MM.1S (cell line): ENCODE measurements around the gene LIMS1.
"Not testable (repeated sequence)": the region's sequence is repeated elsewhere in the genome, so short reads cannot be mapped to it uniquely, and the experiment has no call there.

Experiments used
- DNase-seq: peaks from one replicate; pipeline ENCODE4 v3.0.0-alpha.2; 2015
- H2AFZ ChIP-seq: fragments of 300-600 bp; sonication (generic); 2 replicates; pipeline ENCODE4 v1.6.0; 2016; ENCODE audit warnings: antibody characterized with exemption, low read length
- H3F3A ChIP-seq: fragments of 300-600 bp; sonication (generic); 2 replicates; pipeline ENCODE4 v1.6.1; 2016; ENCODE audit warnings: mild to moderate bottlenecking, antibody characterized with exemption, low read length, moderate library complexity, mixed read lengths; ENCODE audit not compliant: insufficient read depth
- H3K27ac ChIP-seq: fragments of 300-600 bp; sonication (generic); 2 replicates; pipeline ENCODE4 v1.5.1; 2016; ENCODE audit warnings: mild to moderate bottlenecking, low read length
- H3K27me3 ChIP-seq: fragments of 300-600 bp; sonication (generic); replicated peaks from 2 replicates; pipeline ENCODE4 v1.6.0; 2016; ENCODE audit warnings: low read length; ENCODE audit not compliant: insufficient read depth
- H3K36me3 ChIP-seq: fragments of 300-600 bp; sonication (generic); replicated peaks from 2 replicates; pipeline ENCODE4 v1.6.1; 2016; ENCODE audit warnings: mild to moderate bottlenecking, low read length, mixed read lengths; ENCODE audit not compliant: insufficient read depth
- H3K4me1 ChIP-seq: fragments of 300-600 bp; sonication (generic); 2 replicates; pipeline ENCODE4 v1.6.1; 2016; ENCODE audit warnings: low read length, mixed read lengths
- H3K4me2 ChIP-seq: fragments of 300-600 bp; sonication (generic); 2 replicates; pipeline ENCODE4 v1.6.0; 2016; ENCODE audit warnings: low read depth, low read length
- H3K4me3 ChIP-seq: fragments of 300-600 bp; sonication (generic); 2 replicates; pipeline ENCODE4 v1.5.1; 2016; ENCODE audit warnings: low read length, mixed read lengths
- H3K79me2 ChIP-seq: fragments of 300-600 bp; sonication (generic); 2 replicates; pipeline ENCODE4 v1.6.1; 2016; ENCODE audit warnings: mixed run types, low read length, mixed read lengths
- H3K9ac ChIP-seq: fragments of 300-600 bp; sonication (generic); 2 replicates; pipeline ENCODE4 v1.6.1; 2016; ENCODE audit warnings: low read length, mixed read lengths
- H3K9me2 ChIP-seq: fragments of 300-600 bp; sonication (generic); replicated peaks from 2 replicates; pipeline ENCODE4 v1.6.1; 2016; ENCODE audit warnings: mild to moderate bottlenecking, low read length, mixed read lengths; ENCODE audit not compliant: insufficient read depth
- H3K9me3 ChIP-seq: fragments of 300-600 bp; sonication (generic); replicated peaks from 2 replicates; pipeline ENCODE4 v1.6.1; 2016; ENCODE audit warnings: mild to moderate bottlenecking, low read length, mixed read lengths; ENCODE audit not compliant: insufficient read depth
- H4K20me1 ChIP-seq: fragments of 300-600 bp; sonication (generic); 2 replicates; pipeline ENCODE4 v1.6.1; 2016; ENCODE audit warnings: mild to moderate bottlenecking, low read length, moderate library complexity, mixed read lengths; ENCODE audit not compliant: insufficient read depth

The LIMS1 gene

DNA sequence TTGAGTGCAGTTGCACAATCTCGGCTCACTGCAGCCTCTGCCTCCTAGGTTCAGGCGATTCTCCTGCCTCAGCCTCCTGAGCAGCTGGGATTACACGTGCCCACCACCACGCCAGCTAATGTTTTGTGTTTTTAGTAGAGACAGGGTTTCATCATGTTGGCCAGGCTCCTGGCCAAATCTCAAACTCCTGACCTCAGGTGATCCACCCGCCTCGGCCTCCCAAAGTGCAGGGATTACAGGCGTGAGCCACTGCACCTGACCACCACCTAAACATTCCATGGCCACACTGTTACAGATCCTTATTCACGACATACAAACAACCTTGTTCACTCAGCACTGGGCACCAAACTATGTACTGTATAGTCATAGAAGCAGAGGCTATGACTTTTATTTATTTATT, 116.2 kb downstream of the LIMS1 start:
- H3F3A ChIP-seq, H3K9ac ChIP-seq, H3K4me2 ChIP-seq, DNase-seq, H4K20me1 ChIP-seq, H3K4me3 ChIP-seq, H3K27me3 ChIP-seq, H3K27ac ChIP-seq, H2AFZ ChIP-seq, H3K9me3 ChIP-seq, H3K36me3 ChIP-seq, H3K79me2 ChIP-seq, H3K9me2 ChIP-seq: not testable (repeated sequence)
- H3K4me1 ChIP-seq, result peaks cover 15% of the 10 kb centered on the region

DNA sequence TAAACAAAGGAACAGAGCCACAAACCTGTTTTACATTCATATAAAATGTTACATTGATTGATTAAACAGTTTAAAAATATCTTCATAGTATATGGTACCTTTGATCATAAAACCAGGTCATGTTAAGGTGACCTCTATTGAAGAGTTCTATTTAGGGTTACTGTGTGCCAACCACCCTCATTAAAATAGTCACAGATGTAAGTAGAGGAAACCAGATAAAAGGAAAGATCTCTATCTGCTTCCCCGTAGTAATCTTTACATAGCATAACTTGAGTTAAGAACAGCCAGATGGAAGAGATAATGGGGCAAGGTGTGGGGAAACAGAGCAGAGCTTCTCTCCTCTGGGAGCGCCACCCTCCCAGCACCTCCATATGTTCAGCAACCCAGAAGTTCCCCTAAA, 117.2 kb downstream of the LIMS1 start:
- H3K4me1 ChIP-seq, result peaks cover 15% of the 10 kb centered on the region
- H3K27ac ChIP-seq, H3K4me2 ChIP-seq, H2AFZ ChIP-seq, H3K79me2 ChIP-seq, H3K4me3 ChIP-seq, H3F3A ChIP-seq, H3K9ac ChIP-seq, H3K9me2 ChIP-seq, H3K36me3 ChIP-seq, H4K20me1 ChIP-seq, DNase-seq, H3K27me3 ChIP-seq, H3K9me3 ChIP-seq: not testable (repeated sequence)

DNA sequence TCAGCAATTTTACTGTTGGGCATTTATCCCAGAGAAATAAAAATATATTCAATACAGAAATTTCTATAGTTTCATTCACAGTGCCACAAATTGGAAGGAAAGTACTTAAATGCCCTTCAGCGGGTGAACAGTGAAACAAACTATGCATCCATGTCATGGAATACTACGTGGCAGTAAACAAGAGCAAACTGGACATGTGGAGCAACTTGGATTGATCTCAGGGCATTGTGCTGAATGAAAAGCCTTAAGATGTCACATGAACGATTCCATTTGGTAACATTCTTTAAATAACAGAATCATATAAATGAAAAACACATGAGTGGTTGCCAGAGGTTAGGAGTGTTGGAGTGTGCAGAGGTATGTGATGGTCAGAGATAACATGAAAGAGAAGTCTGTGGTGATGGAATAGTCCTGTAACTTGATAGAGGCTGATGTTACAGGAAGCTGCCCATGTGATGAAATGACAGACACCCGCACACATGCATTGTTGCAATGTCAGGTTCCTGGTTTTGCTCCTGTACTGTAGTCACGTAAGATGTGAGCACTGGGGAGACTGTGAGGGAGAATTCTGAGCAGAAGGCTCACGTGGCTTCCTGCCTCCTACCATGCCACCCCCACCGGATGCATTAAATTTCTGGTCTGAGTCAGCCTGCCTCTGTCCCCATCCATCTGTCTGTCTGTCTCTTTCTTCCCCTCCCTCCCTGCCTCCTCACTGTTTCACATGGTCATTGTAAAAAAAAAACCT, 118.1 kb downstream of the LIMS1 start:
- not testable (repeated sequence) for H2AFZ ChIP-seq, H3K9me3 ChIP-seq, H3K9me2 ChIP-seq, H3K27me3 ChIP-seq, H4K20me1 ChIP-seq, H3K36me3 ChIP-seq, H3K9ac ChIP-seq, H3K79me2 ChIP-seq, H3F3A ChIP-seq, H3K4me3 ChIP-seq
- Histone ChIP-seq H3K4me1 (peaks cover 15% of the 10 kb centered on the region), H3K27ac (peak overlapping the region; percentile 66), H3K4me2 (peak overlapping the region; percentile 51; the same call in 1 of the 2 replicates)
- peak; percentile 88 for DNase-seq

DNA sequence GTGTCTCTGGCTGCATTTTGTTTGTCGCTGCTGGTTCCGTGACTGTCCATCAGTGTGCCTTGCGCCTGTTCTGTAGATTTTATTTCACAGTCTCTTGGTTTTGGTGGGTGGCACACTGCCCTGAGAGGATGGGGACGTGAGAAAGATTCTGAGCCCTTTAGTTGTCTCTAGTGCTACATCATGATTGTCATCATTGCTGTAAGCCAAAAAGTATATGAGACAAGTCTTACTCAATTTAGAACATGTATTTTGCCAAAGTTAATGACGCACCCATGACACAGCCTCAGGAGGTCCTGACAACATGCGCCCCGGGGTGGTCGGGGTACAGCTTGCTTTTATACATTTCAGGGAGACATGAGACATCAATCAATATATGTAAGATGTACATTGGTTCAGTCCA, 119.2 kb downstream of the LIMS1 start:
- DNase-seq, H3K4me2 ChIP-seq, H3K79me2 ChIP-seq, H3K27me3 ChIP-seq, H3K9ac ChIP-seq, H3K9me3 ChIP-seq, H4K20me1 ChIP-seq, H2AFZ ChIP-seq, H3K36me3 ChIP-seq, H3K27ac ChIP-seq, H3F3A ChIP-seq, H3K9me2 ChIP-seq, H3K4me3 ChIP-seq: not testable (repeated sequence)
- H3K4me1 ChIP-seq, result peaks cover 15% of the 10 kb centered on the region

DNA sequence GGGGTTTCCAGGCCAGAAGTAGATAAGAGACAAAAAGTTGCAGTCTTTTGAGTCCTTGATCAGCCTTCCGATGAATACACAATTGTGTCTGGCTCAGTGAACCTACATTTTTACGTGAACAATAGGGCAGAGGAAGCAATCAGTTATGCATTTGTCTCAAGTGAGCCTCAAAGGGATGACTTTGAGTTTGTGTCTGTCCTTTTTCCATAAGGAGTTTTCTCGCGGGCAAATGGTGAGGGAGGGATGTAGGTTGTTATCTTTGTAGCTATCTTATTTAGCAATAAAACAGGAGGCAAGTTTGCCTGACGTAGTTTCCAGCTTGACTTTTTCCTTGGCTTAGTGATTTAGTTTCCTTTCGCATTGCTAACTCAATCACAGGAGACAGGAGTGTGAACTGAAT, 119.6 kb downstream of the LIMS1 start:
- not testable (repeated sequence) for H3K4me3 ChIP-seq, H3K9me3 ChIP-seq, DNase-seq, H3K36me3 ChIP-seq, H3K9me2 ChIP-seq, H3K79me2 ChIP-seq, H3K27me3 ChIP-seq, H3F3A ChIP-seq, H3K9ac ChIP-seq, H2AFZ ChIP-seq, H3K27ac ChIP-seq, H3K4me2 ChIP-seq, H4K20me1 ChIP-seq
- peaks cover 15% of the 10 kb centered on the region for H3K4me1 ChIP-seq

DNA sequence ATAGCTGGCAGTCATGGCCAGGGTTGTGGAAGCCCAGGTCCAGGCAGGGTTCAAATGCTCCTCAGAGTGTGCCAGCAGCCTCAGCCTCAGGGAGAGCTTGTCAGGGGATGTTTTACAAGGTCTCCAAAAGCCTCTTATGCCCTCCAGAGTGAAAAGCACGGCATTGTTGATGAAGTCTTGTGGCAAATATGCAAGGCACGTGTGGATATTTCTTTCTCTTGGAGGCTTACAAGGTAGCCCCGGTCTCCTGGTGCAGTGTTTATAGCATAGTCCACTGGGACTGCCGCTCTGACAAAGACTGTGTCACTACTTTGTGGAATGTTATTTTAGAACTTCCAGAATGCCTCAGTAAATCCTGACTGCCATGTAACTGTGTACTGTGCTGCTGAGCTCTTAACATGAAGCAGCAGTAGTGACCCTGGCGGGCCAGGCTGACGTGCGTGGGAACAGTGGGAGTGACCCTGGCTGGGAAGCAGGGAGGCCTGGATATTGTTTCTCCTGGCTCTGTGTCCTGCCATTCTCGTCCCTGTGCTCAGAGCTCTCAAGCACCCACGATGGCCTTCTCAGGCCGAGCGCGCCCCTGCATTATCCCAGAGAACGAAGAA, 120.4 kb downstream of the LIMS1 start:
- not testable (repeated sequence) for H3K27ac ChIP-seq, DNase-seq, H3K79me2 ChIP-seq, H3K9me3 ChIP-seq, H3F3A ChIP-seq, H3K9me2 ChIP-seq, H3K27me3 ChIP-seq, H3K9ac ChIP-seq, H3K4me3 ChIP-seq, H3K36me3 ChIP-seq, H4K20me1 ChIP-seq, H2AFZ ChIP-seq, H3K4me2 ChIP-seq
- H3K4me1 ChIP-seq, result peaks cover 15% of the 10 kb centered on the region

DNA sequence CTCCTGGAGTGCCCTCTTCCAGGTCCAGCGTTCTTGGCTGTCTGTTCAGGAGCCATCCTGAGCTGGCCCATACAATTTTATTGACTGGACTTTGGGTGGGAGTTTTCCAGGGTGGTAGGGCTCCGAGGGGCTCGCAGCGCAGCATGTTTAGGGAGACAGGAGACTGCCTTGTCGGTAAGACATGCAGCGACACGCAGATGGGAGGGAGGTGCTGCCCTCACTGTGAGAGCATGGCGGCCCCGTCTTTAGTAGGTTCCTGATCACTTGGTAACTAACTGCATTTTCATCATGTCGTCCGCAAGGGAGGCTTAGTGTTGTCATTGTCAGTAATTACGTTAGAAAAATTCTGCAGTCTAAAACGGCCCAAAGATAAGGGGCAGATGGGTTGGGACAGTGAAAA, 121.0 kb downstream of the LIMS1 start:
- H4K20me1 ChIP-seq, DNase-seq, H3K27ac ChIP-seq, H2AFZ ChIP-seq, H3K9me3 ChIP-seq, H3F3A ChIP-seq, H3K9me2 ChIP-seq, H3K27me3 ChIP-seq, H3K9ac ChIP-seq, H3K79me2 ChIP-seq, H3K4me2 ChIP-seq, H3K36me3 ChIP-seq, H3K4me3 ChIP-seq: not testable (repeated sequence)
- H3K4me1 ChIP-seq, result peaks cover 11% of the 10 kb centered on the region

DNA sequence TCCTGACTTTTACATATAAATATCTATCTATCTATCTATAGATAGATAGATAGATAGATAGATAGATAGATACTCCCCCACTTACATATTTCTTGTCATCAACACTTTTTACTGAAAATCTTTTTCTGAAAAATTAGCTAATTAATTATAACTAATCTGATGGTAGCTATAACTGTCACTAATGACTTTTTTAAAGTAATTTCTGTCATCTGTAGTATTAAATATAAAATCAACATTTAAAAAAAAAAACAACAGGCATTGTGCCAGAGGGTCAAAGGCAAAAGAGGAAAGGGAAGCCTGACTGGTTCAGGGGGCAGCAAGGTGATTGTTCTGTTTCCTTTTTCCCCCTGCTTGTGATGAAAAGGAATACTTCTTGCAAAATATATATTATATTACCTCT, 122.0 kb downstream of the LIMS1 start:
- H2AFZ ChIP-seq, H3K27ac ChIP-seq, H4K20me1 ChIP-seq, H3F3A ChIP-seq, DNase-seq, H3K4me2 ChIP-seq, H3K9me3 ChIP-seq, H3K9me2 ChIP-seq, H3K27me3 ChIP-seq, H3K4me3 ChIP-seq, H3K36me3 ChIP-seq, H3K4me1 ChIP-seq, H3K9ac ChIP-seq, H3K79me2 ChIP-seq: not testable (repeated sequence)
